ENCODE results near the gene KDM6A.
"Not testable (repeated sequence)": the region's sequence is repeated elsewhere in the genome, so short reads cannot be mapped to it uniquely, and the experiment has no call there.

The KDM6A gene

DNA sequence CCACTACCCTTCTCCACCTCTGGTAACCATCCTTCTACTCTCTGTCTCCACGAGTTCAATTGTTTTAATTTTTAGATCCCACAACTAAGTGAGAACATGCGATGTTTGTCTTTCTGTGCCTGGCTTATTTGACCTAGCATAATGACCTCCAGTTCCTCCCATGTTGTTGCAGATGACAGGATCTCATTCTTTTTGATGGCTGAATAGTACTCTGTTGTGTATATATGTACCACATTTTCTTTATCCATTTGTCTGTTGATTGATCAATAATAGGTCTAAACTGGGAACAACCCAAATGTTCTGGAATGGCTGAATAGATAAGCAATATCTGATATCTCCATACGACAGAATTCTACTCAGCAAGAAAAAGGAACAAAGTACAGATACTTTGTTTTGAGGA, 260.5 kb downstream of the KDM6A start:
- no peak for DNase-seq

DNA sequence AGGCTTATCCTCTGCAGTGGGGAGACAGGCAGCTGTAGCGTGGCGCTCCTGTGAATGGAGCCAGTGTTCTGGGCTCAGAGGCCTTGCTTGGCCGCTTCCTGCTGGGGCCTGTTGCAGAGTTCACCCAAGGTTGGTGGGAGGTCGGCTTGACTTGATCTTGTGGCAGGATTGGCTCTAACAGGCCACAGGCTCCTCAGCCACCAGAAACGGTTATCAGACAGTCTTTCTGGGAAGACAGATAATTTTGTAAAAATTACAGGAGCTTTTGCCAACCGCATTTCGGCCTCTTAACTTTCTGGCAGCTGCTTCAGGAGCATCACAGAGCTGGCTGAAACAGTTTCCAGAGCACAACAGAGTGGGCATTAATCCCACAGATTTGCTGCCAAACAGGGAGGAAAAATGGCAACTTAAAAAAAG, 261.3 kb downstream of the KDM6A start:
- no peak for DNase-seq

DNA sequence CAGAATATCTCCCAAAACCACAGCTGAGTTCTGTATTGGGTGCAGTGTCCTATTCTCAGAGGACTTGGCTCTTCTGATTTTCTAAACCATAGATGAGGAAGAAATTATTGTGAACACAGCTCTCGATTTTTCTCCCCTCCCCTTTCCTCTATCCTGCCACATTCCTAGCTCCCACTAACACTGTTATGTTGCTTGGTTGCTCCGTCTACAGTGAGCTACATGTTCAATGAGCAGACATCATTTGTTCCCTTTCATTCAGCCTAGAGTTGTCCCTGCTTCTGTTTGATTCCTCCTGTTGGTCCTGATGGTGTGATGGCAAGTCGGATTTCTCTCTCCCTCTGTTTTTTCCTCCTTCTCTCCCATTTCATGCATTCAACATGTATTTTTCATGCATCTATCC, 261.8 kb downstream of the KDM6A start:
- no peak for DNase-seq

DNA sequence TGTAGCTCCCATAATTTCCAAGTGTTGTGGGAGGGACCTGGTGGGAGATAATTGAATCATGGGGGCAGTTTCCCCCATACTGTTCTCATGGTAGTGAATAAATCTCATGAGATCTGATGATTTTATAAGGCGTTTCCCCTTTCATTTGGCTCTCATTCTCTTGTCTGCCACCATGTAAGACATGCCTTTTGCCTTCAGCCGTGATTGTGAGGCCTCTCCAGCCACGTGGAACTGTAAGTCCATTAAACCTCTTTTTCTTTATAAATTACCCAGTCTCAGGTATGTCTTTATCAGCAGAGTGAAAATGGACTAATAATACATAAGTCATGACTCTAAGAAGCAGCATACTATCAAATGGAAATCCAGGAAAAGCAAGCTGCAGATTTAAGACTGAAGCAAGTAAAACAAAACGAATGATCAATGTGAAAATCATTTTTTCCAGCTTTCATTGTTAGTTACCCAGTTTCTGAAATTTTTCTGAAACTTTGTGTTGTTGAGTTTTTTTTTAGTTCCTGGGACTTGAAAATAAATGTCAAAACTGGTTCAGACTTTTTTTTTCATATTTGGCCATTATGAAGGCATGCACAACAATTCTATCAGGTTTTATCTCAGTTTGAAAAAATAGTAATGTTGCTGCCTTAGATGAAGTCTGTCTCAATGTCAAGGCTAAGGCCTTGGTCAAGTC, 262.5 kb downstream of the KDM6A start:
- DNase-seq, result not testable (repeated sequence)

DNA sequence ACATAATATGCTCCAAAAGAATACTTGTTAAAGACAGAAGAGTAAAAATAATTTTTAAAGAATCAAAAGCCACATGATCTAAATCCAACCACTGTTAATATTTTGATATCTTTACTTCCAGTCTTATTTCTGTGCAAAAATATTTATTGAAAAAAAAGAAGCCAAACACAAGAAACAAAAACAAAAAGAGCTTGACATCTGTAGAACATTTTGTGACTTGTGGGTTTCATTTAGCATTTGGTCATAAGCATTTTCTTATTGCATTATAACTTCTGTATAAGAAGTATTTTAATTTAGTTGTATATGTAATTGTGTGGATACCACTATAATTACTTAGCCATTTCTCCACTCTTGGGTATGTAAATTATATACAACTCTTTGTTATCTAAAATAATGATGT, 264.5 kb downstream of the KDM6A start:
- DNase-seq, result no peak

DNA sequence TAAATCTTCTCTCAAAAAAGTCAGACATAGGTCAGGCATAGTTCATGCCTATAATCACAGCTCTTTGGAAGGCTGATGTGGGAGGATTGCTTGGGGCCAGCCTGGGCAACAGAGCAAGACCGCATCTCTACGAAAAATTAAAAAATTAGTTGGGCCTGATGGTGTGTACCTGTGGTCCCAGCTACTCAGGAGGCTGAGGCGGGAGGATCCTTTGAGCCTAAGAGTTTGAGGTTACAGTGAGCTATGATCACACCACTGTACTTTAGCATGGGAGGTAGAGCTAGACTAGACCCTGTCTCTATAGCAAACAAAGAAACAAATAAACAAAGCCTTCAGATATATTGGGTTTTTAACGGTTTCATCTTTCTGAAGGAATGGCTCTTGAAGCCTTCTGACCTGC, 265.5 kb downstream of the KDM6A start:
- DNase-seq, result no peak

DNA sequence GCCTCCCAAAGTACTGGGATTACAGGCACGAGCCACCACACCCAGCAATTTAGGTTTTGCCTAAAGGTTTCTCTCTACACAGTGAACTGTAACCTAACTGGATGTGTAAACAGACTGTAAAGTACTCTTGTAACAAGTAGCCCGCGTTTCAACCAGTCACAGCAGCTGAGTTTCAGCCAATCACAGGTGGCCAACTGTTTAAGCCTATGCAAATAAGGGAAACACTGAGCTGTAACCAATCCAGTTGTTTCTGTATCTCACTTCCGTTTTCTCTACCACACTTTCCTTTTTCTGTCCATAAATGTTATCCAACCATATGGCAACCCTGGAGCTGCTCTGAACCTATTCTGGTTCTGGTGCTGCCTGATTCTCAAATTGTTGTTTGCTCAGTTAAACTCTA, 267.8 kb downstream of the KDM6A start:
- DNase-seq, result no peak

DNA sequence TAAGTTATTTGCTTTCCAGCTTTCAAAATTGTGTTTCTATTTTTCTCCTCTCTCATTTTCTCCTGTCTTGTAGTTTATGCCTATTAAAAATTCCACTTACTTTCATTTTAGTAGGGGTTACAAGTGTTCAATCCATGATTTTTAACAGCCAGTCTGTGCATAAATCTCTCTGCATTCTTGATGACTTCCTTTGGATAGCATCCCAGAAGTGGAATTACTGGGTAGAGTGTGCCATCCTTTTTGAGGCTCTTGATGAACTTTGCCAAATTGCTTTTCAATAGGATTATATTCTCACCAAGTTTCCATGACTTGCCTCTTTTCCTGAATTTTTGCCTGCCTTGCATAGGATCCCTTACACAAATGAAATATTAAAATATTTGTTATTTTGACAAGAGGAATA, 269.2 kb downstream of the KDM6A start:
- DNase-seq, result no peak

DNA sequence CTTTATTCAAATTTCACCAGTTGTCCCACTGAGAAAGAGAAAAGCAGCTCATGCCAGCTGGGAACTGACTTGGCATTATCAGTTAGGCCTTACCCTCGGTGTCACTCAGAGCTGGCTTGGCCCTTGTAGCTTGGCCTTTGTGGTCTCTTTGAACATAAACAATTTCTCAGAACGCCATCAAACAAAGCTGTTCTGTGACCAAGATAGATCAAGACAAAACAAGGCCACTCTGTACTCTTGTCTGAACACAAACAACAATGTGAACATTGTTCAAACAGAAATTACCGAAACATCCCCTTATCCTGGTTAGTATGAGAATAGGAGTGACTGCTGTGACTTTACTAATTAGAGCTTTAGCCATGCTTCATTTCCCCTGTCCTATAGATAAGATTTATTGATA, 270.5 kb downstream of the KDM6A start:
- DNase-seq, result no peak

DNA sequence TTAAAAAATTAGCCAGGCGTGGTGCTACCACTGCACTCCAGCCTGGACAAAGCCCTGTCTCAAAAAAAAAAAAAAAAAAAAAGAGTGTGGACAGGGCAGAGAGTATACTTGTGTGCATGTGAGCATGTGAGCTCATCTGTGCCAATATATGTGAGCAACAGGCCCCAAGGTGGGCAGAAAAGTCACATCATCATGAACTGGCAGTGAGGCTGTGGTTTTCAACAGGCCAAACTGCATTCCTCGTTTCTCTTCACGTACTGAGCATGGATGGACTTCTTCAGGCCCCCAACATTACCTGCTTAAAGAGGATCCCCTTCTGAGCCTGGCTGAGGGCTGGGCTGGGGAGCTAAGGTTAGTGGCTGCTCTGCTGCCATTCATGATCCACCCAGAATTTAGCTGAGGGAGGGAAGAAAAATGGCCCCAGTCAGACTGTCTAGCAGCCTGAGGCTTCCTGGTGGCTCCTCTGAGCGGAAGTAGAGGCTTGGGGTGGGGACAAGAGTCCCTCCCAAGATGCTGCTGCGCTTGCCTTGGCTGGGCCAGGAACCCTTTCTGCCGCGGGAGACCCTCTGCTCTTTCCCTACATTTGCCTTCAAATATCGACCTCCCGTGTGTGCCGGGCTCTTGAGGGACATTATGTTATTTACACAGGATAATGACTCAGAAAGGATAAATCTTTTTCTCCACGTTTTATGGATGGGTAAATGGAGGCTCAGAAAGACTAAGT, 272.7 kb downstream of the KDM6A start:
- no peak for DNase-seq

DNA sequence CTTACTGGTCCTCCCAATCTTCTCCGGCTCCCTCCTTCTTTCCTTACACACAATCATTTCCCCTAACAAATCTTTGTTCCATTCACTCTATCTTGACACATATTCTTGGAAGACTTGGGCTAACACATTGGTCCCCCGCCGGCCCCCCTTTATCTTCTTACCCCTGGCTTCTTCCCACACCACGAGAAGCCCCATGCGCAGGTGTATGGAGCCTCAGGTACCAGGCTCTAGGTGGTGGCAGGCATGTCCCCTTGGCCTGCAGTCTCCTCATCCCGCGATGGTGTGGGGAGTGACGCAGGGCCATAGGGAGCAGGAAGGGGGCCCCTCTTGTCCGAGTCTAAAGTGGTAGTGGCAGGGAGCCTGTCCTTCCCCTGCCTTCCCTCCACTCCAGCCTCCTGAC, 277.8 kb downstream of the KDM6A start:
- no peak for DNase-seq

DNA sequence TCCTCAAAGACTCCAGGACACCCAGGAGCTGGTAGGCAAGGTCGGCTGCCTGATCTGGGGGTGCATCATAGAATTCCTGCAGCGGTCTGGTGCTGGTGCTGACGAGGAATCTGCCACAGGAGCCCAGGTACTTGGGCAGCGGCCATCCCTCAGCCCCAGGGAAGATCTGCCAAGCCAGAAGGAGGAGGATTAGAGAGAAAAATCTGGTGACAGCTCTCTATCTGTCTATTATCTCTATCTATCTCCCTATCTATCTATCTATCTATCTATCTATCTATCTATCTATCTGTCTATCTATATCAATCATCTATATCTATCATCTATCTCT, 281.0 kb downstream of the KDM6A start:
- DNase-seq, result no peak

DNA sequence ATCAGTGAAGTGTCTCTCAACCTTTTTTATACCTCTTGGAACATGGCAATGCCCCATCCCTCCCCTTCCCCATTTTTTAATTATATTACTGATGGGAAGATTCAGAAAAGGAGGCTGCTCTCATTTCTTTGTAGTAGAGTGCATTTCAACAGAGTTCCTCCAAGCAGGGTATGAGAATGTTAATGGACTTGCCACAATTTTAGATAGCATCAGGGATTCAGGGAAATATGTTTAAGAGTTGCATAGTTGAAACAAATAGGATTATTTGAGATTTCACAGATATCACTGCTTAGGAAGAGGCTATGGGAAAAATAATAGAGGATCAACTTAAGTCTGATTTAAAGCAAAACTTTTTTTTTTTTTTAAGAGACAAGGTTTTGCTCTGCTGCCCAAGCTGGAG, 281.5 kb downstream of the KDM6A start:
- DNase-seq, result no peak

DNA sequence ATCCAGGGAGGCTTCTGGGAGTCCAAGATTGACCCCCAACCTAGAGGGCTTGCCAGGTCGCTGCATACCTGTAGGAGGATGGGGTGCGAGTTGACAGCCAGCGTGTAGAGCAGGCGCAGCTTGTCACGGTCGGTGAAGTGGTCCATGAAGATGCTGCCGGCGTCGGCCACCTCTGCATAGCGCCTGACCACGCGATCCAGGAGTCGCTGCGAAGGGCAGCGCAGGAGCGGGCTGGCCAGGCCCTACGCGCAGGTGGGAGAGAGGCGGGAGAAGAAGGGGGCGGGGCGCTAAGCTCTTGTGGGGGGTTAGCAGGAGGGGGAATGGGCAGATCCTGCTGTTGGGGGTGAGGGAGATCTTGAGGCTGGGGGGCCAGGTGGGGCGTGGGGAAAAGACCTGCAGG, 284.7 kb downstream of the KDM6A start:
- DNase-seq, result no peak

Measured in activated T-cell treated with anti-CD3 and anti-CD28 coated beads for 4 hours (primary cell).